Cerebellar cortex (tissue), 1 donor: ENCODE results near the gene VPS8.

Experiments
- DNase-seq: peaks from one replicate; pipeline ENCODE4 v3.0.0-alpha.2; 2015; ENCODE audit warnings: low spot score

The VPS8 gene

DNA sequence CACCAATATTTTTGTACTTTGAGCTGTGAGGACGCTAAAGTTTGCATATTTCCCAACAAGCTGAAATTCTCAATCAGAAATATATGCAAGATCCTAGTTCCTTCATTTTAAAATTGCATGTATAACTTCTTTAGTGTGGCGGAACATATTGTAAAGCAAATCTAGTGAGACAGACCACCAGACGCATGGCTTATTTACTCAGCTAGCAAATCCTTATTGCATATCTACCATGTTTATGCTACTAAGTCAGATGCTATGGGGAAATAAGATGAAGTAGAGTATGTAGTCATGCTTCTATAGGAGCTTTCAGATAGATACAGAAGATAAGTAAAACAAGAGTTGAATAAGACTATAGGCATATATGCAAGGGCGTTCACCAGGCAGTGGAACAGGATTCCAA lies 278.8 kb downstream of the VPS8 start:
- DNase-seq, result no peak

DNA sequence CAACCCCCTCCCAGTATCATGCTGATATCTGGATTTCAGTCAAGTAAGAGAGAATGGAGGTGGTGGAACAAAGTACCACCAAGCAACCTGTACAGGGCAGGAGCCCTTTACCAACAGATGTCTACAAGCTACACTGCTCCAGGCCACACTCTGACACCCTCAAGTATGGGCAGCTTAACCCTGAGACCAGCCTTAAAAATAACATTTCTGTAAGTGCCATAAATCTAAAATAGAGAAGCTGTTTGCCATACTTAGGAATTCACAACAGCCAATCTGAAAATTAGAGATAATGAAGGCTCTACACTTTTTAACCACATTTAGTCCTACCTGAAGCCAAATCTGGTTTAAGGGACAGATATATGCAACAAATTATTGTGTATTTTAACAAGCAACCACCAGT lies 281.1 kb downstream of the VPS8 start:
- DNase-seq, result no peak

GRCh38 chr3:185094697-185095096 lies 282.7 kb downstream of the VPS8 start:
- DNase-seq, result peak; percentile 87
